ENCODE results near the gene PDLIM1. TPM values are rescaled to one million over a fixed set of nuclear protein-coding genes. Genes with fewer than 3 reads are reported as not detected.

The PDLIM1 gene
- total and polyA plus RNA-seq, 8 donors = 41.7 to 289 (median 182) TPM

GRCh38 chr10:95304976-95305375, 14.2 kb upstream of the PDLIM1 start:
- Histone ChIP-seq H3K4me1 (peaks cover 13 to 51% (median 30%) of the 10 kb centered on the region in 4 donors), H3K27ac (peak overlapping the region in 1 of 5 donors; percentile 8), H3K4me3 (no peak overlapping the region), H3K9me3 (no peaks in the 10 kb centered on the region), H3K27me3 (no peaks in the 10 kb centered on the region), H3K36me3 (no peaks in the 10 kb centered on the region)
- intact Hi-C loops (cut with DNase I; ENCODE audit: low total_unique reads) = no loop called here
- DNase-seq = no peak
- no peak for TF ChIP-seq CTCF (IDR thresholded peaks at IDR 0.05)
- no peak for TF ChIP-seq EP300 (IDR thresholded peaks at IDR 0.05)
- TF ChIP-seq POLR2AphosphoS5 (IDR thresholded peaks at IDR 0.05) = no peak
- no peak for TF ChIP-seq POLR2A (IDR thresholded peaks at IDR 0.05)
- WGBS, 5 donors = 74 to 87% (median 77%) methylated on average over 2 of the region's 2 CpGs

GRCh38 chr10:95304463-95304862, 13.7 kb upstream of the PDLIM1 start:
- intact Hi-C loops (cut with DNase I; ENCODE audit: low total_unique reads) = no loop called here
- Histone ChIP-seq H3K27ac (no peak overlapping the region), H3K27me3 (no peaks in the 10 kb centered on the region), H3K4me3 (no peak overlapping the region), H3K36me3 (no peaks in the 10 kb centered on the region), H3K4me1 (peaks cover 8 to 46% (median 25%) of the 10 kb centered on the region in 4 donors), H3K9me3 (no peaks in the 10 kb centered on the region)
- 75 to 79% (median 76%) methylated on average over 4 of the region's 4 CpGs for WGBS, 5 donors
- DNase-seq = no peak
- TF ChIP-seq POLR2A (IDR thresholded peaks at IDR 0.05) = no peak

GRCh38 chr10:95303950-95304349, 13.1 kb upstream of the PDLIM1 start:
- Histone ChIP-seq H3K27me3 (no peaks in the 10 kb centered on the region), H3K4me1 (peaks cover 4 to 42% (median 20%) of the 10 kb centered on the region in 4 donors), H3K9me3 (no peaks in the 10 kb centered on the region), H3K4me3 (no peak overlapping the region), H3K36me3 (no peaks in the 10 kb centered on the region), H3K27ac (no peak overlapping the region)
- intact Hi-C loops (cut with DNase I; ENCODE audit: low total_unique reads) = no loop called here
- 86 to 100% (median 97%) methylated on average over 1 of the region's 1 CpG for WGBS, 5 donors
- DNase-seq = no peak
- TF ChIP-seq EP300 (IDR thresholded peaks at IDR 0.05) (no peak), POLR2A (IDR thresholded peaks at IDR 0.05) (no peak), POLR2AphosphoS5 (IDR thresholded peaks at IDR 0.05) (no peak), CTCF (IDR thresholded peaks at IDR 0.05) (no peak)

GRCh38 chr10:95303535-95303934, 12.7 kb upstream of the PDLIM1 start:
- peaks cover 4 to 38% (median 19%) of the 10 kb centered on the region in 4 donors for H3K4me1 ChIP-seq
- TF ChIP-seq POLR2A (IDR thresholded peaks at IDR 0.05) (no peak), EP300 (IDR thresholded peaks at IDR 0.05) (no peak), POLR2AphosphoS5 (IDR thresholded peaks at IDR 0.05) (no peak), CTCF (IDR thresholded peaks at IDR 0.05) (no peak)
- intact Hi-C loops (cut with DNase I; ENCODE audit: low total_unique reads) = no loop called here
- WGBS, 5 donors = 79 to 90% (median 83%) methylated on average over 8 of the region's 8 CpGs
- no peak overlapping the region for H3K27ac ChIP-seq
- no peaks in the 10 kb centered on the region for H3K36me3 ChIP-seq
- no peak overlapping the region for H3K4me3 ChIP-seq
- H3K9me3 ChIP-seq = no peaks in the 10 kb centered on the region
- no peak for DNase-seq
- H3K27me3 ChIP-seq = no peaks in the 10 kb centered on the region

GRCh38 chr10:95300022-95300539, 9.3 kb upstream of the PDLIM1 start:
- intact Hi-C loops (cut with DNase I; ENCODE audit: low total_unique reads) = no loop called here
- H3K36me3 ChIP-seq = no peaks in the 10 kb centered on the region
- H3K27me3 ChIP-seq = no peaks in the 10 kb centered on the region
- DNase-seq = no peak
- no peak overlapping the region for H3K27ac ChIP-seq
- TF ChIP-seq EP300 (IDR thresholded peaks at IDR 0.05) (no peak), POLR2A (IDR thresholded peaks at IDR 0.05) (no peak), POLR2AphosphoS5 (IDR thresholded peaks at IDR 0.05) (no peak)
- H3K4me1 ChIP-seq = peaks cover 5 to 23% (median 9%) of the 10 kb centered on the region in 4 donors
- no peak overlapping the region for H3K4me3 ChIP-seq
- WGBS, 5 donors = 64 to 75% (median 72%) methylated on average over 3 of the region's 3 CpGs
- H3K9me3 ChIP-seq = no peaks in the 10 kb centered on the region
